GM12864 (cell line): Measurements from ENCODE around the gene TUBA1B.

ENCODE experiments used
- DNase-seq: peaks from one replicate; pipeline ENCODE4 v3.0.0-alpha.2; 2011; ENCODE audit warnings: low read depth
- H3K4me3 ChIP-seq: 2 replicates; pipeline ENCODE4 v1.5.1; 2011; ENCODE audit warnings: mild to moderate bottlenecking, low read depth, low read length, control low read depth
- CTCF ChIP-seq: IDR thresholded peaks from 2 replicates; pipeline ENCODE4 v1.5.1; 2011; ENCODE audit warnings: low read depth, mild to moderate bottlenecking, moderate library complexity, low read length, control low read depth, inconsistent platforms; ENCODE audit errors: missing control alignments

The TUBA1B gene

GRCh38 chr12:49105504-49106084 lies 25.6 kb downstream of the TUBA1B start:
- TF ChIP-seq CTCF = no peak
- no peak for DNase-seq
- no peak overlapping the region for H3K4me3 ChIP-seq

GRCh38 chr12:49104822-49105221 lies 26.4 kb downstream of the TUBA1B start:
- H3K4me3 ChIP-seq = no peak overlapping the region
- no peak for TF ChIP-seq CTCF
- no peak for DNase-seq

GRCh38 chr12:49100380-49100779 lies 30.8 kb downstream of the TUBA1B start:
- DNase-seq = no peak
- H3K4me3 ChIP-seq = no peak overlapping the region
- TF ChIP-seq CTCF = no peak

DNA sequence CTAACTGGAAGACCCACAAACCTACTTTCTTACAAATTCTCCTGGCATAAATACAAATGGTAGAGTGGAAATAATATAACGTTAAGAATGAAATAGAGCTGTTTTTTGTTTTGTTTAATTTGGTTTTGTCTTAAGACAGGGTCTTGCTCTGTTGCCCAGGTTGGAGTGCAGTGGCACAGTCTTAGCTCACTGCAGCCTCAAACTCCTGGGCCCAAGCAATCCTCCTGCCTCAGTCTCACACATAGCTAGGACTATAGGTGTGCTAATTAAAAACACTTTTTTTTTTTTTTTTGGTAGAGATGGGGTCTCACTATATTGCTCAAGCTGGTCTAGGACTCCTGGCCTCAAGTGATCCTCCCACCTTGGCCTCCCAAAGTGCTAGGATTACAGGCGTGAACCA lies 32.5 kb downstream of the TUBA1B start:
- DNase-seq = no peak
- no peak for TF ChIP-seq CTCF
- H3K4me3 ChIP-seq = no peak overlapping the region

GRCh38 chr12:49098035-49098451 lies 33.2 kb downstream of the TUBA1B start:
- no peak for DNase-seq
- peak; percentile 94 for TF ChIP-seq CTCF
- H3K4me3 ChIP-seq = no peak overlapping the region

DNA sequence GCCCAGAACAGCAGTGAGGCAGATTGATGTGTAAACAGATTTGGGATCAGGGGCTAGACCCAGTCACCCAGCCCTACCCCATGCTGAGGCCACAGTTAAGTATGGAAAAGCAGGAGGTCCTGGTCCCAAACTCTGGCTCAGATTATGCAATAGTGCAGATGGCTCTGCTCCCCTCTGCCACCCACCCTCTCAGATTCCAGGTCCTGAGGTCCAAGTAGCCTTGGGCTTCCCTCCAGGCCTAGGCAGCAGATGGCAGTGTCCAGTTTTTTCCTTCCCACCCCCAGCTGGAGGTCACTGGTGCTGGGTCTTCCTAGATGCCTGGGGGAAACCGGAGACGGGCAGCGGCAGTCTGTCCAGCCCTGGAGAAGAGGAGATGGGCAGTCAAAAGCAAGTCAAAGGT lies 33.8 kb downstream of the TUBA1B start:
- no peak overlapping the region for H3K4me3 ChIP-seq
- no peak for TF ChIP-seq CTCF
- DNase-seq = no peak

DNA sequence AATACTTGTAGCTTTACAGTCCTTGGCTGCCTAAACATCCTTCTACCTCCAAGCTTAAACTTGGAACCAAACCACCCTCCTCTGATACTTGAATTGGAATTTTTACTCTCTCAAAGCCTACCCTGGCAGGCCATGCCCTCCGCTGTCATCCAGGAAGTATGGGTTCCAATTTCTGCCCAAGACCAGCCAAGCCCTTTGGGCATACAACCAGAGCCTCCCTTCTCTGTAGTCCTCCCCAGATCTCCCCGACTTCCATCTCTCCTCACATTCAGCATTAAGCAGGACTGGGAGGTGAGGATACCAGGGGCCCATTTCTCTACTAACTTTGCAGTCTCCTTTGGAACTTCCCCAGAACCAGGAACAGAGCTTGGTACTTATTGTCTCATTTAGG lies 36.2 kb downstream of the TUBA1B start:
- TF ChIP-seq CTCF = no peak
- H3K4me3 ChIP-seq = no peak overlapping the region
- DNase-seq = no peak
